WI38 (cell line): ENCODE measurements around the gene FAM193A.
"Not testable (repeated sequence)": the region's sequence is repeated elsewhere in the genome, so short reads cannot be mapped to it uniquely, and the experiment has no call there.

ENCODE experiments used
- H3K4me3 ChIP-seq: 2 replicates; pipeline ENCODE4 v1.5.1; 2011; ENCODE audit warnings: low read depth, mild to moderate bottlenecking, control low read depth, low read length
- CTCF ChIP-seq: IDR thresholded peaks from 2 replicates; pipeline ENCODE4 v1.5.1; 2012; ENCODE audit warnings: low read depth, mild to moderate bottlenecking, control low read depth, low read length

Gene FAM193A

GRCh38 chr4:2673157-2673556 is 136.7 kb downstream of the FAM193A start:
- TF ChIP-seq CTCF, result no peak
- no peak overlapping the region for H3K4me3 ChIP-seq

- not testable (repeated sequence) for H3K4me3 ChIP-seq
These were observed 143.3 kb downstream of the FAM193A start for GRCh38 chr4:2679762-2680161.

DNA sequence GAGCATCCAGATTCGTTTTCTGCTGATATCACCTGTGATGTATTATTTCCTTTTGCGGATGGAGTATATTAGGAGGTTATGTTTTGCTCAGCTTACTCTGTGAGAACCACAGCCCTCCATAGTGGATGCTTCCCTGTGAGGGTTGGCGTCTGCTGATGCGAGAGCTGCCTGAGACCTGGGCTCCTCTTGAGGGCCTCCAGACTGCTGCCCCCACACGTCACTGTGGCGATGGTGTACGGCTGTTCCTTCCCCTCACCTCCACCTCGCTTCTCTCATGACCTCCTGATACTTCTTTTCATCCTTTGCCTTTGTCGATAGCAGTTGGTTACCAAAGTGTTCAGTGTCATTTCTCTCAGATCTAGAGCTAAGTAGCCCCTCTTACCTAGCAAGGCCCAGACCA is 148.0 kb downstream of the FAM193A start:
- no peak overlapping the region for H3K4me3 ChIP-seq
- TF ChIP-seq CTCF, result no peak

DNA sequence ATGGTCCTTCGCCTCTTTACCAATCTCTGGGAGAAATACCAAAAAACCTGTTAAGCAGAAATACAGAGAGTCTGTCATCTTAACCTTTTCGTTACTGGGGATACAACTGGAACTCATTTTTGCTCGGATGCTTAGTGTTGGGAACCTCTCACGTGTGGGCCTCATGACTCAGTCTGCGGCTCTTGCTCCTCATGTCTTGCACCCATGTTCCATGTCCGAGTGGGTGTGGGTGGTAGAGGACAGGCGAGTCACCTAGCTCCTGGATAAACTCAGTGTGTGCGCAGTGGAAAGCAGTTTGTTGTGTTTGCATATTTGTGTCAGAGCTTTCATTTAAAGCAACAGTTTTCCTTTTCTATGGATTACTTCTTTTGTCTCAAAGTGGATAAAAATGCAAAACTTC is 149.1 kb downstream of the FAM193A start:
- TF ChIP-seq CTCF, result no peak
- no peak overlapping the region for H3K4me3 ChIP-seq

DNA sequence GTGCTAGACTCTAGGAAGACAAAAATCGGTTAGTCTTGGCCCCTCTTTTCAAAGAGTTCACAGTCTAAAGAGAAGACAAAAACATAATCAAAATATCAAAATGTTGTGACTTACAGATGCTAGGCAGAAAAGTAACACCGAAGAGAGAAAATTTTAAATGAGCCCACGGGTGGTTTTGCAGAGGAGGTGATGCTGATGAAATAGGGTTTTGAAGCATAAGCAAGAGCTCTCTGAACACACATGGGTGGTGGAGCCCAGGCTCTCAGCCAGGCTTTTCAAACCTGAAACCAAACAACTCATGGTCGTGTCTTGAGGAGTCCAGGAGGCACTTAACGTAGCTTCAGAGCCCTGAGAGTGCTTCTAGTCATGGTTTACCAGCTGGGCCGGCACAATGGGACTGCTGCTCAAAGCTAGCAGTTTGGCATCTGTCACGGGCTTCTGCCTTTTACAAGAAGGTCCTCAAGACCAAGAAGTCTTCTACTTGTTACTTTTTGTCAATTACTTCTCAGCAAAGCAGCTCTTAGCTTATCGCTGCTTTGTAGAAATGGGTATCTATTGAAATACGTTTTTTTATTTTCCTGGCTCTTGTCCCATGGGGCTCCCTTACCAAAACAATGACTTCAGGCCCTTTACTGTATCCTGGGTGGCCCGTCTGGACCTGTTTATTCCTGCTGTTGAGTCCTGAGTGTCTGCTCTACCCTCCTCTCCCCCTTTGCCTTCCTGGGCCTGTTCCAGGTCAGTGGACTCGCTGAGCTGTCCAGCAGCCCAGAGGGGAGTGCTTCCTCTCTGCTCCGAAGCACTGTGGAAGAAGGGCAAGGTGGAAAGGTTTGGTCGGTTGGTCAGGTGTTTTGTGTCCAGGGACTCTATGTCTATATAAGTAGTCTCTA is 150.2 kb downstream of the FAM193A start:
- TF ChIP-seq CTCF, result no peak
- H3K4me3 ChIP-seq, result no peak overlapping the region

DNA sequence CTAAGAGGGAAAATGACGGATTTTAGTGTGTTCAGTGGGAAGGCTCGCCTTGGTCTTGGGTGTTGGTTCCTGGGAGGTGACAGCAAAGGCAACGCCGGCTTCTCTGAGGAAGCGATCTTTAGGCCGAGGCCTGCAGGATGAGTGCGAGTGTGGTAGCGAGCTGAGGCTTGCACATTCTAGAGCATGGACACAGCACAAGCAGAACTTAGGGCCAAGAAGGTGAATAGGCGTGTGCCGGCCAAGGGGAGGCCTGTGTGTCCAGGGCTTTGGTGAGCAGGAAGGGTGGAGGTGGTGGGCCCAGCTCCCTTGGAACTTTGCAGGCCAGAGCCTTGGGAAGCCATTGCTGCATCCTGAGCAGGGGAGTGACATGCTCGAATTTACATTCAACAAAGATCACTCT is 151.8 kb downstream of the FAM193A start:
- H3K4me3 ChIP-seq, result no peak overlapping the region
- no peak for TF ChIP-seq CTCF

- H3K4me3 ChIP-seq, result no peak overlapping the region
- no peak for TF ChIP-seq CTCF
These were observed 152.2 kb downstream of the FAM193A start for GRCh38 chr4:2688697-2689096.

DNA sequence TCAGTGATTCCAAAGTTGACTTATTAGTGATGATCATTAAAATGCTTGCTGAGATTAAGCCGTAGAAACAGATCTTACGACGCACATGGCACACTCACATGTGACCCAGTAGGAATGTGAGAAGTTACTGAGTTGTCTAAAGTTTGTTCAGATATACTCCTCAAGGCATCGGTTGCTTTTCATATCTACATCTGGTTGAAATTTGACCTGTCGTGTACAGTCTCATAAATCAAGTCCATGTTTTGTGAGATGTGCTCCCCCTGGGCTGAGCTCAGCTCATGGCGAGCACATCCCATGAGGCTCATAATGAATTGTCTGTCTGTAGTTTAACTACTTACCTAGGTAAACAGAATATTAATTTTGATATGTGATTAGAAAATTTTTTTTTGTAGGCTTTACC is 152.7 kb downstream of the FAM193A start:
- TF ChIP-seq CTCF, result no peak
- no peak overlapping the region for H3K4me3 ChIP-seq
